HepG2 (cell line): ENCODE results near the gene ETHE1.

Source experiments
- BHLHE40 ChIP-seq: IDR thresholded peaks from 2 replicates; pipeline ENCODE4 v1.6.1; 2011; ENCODE audit warnings: low read length, improper control_type of control experiment
- FOSL1 ChIP-seq: sonication (generic); formaldehyde crosslinking; IDR thresholded peaks from 2 replicates; pipeline ENCODE4 v1.9.0; 2021; ENCODE audit warnings: missing genetic modification reagents, borderline replicate concordance
- JUN ChIP-seq: sonication (generic); formaldehyde crosslinking; IDR thresholded peaks from 2 replicates; pipeline ENCODE4 v1.4.0; 2020; ENCODE audit warnings: mild to moderate bottlenecking, missing genetic modification reagents
- MATR3 ChIP-seq: sonication (generic); formaldehyde crosslinking; IDR thresholded peaks from 2 replicates; pipeline ENCODE4 v1.4.0; 2020; ENCODE audit warnings: missing genetic modification reagents
- POLR2A ChIP-seq, 2 experiments: IDR thresholded peaks; 2 replicates each; pipeline ENCODE4 v1.6.1; 2011; ENCODE audit warnings: low read depth in 2 of 2, low read length in 2 of 2, mild to moderate bottlenecking in 1 of 2, moderate library complexity in 1 of 2; ENCODE audit not compliant: insufficient read depth in 1 of 2
- ZBTB40 ChIP-seq, 2 experiments: fragments of 450-650 bp in 1 of 2; sonication (generic) in 1 of 2; formaldehyde crosslinking in 1 of 2; IDR thresholded peaks; 2 replicates each; pipeline versions ENCODE4 v1.6.1 to v1.8.0; 2016 to 2022; ENCODE audit warnings: antibody characterized with exemption in 1 of 2, mild to moderate bottlenecking in 1 of 2, missing genetic modification reagents in 1 of 2
- ZFX ChIP-seq: sonication (generic); formaldehyde crosslinking; IDR thresholded peaks from 2 replicates; pipeline ENCODE4 v1.4.0; 2020; ENCODE audit warnings: mild to moderate bottlenecking, low read depth, missing genetic modification reagents, moderate library complexity

GRCh38 chr19:43462383-43462782 is 64.6 kb downstream of the ETHE1 start:
- TF ChIP-seq ZBTB40 (IDR thresholded peaks at IDR 0.05) (no peak), ZBTB40 (CRISPR knock-in tag; IDR thresholded peaks at IDR 0.05) (no peak), POLR2A (IDR thresholded peaks at IDR 0.05; ENCODE audit: insufficient read depth in 1 of 2, low read depth in 2 of 2, low read length in 2 of 2) (no peak), BHLHE40 (no peak), ZFX (CRISPR knock-in tag) (no peak), JUN (CRISPR knock-in tag) (no peak), FOSL1 (CRISPR knock-in tag) (no peak), MATR3 (CRISPR knock-in tag) (no peak)
